Breast epithelium (tissue), 3 donors: Measurements from ENCODE around the gene PRDM16.

Source experiments
- POLR2A ChIP-seq: fragments of 450-650 bp; IDR thresholded peaks from one replicate; pipeline ENCODE4 v1.6.1; 2016; ENCODE audit warnings: antibody characterized with exemption, mild to moderate bottlenecking, moderate library complexity
- TF ChIP-seq, protein P1 (sequence below), 3 donors: fragments of 450-650 bp; IDR thresholded peaks; one replicate each; pipeline ENCODE4 v1.5.1; 2016 to 2017; ENCODE audit warnings: antibody characterized with exemption in 3 of 3, mild to moderate bottlenecking in 3 of 3, moderate library complexity in 3 of 3

- TF ChIP-seq, protein P1, sequence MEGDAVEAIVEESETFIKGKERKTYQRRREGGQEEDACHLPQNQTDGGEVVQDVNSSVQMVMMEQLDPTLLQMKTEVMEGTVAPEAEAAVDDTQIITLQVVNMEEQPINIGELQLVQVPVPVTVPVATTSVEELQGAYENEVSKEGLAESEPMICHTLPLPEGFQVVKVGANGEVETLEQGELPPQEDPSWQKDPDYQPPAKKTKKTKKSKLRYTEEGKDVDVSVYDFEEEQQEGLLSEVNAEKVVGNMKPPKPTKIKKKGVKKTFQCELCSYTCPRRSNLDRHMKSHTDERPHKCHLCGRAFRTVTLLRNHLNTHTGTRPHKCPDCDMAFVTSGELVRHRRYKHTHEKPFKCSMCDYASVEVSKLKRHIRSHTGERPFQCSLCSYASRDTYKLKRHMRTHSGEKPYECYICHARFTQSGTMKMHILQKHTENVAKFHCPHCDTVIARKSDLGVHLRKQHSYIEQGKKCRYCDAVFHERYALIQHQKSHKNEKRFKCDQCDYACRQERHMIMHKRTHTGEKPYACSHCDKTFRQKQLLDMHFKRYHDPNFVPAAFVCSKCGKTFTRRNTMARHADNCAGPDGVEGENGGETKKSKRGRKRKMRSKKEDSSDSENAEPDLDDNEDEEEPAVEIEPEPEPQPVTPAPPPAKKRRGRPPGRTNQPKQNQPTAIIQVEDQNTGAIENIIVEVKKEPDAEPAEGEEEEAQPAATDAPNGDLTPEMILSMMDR (IDR thresholded peaks at IDR 0.05) = no peak
- TF ChIP-seq POLR2A = no peak
Measured at GRCh38 chr1:3211582-3212375, 142.8 kb downstream of the PRDM16 start.
